ENCODE measurements around the gene SCOC.

DNA sequence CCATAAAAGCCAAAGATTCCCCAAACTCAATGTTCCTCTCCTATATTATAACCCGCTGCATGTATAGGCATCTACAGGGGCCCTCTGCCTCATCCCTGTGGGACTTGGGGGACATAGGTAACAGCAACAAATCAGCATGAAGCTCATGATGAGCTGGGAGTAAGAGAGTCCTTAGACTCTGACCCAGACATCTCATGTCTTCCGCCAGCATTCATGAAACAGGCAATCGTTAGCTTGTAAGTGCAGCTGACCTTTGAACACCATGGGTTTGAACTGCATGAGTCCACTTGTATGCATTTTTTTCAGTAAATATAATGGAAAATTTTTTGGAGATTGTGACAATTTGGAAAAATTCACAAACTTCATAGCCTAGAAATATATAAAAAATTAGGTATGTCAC, 10.4 kb upstream of the SCOC start:
- TF ChIP-seq CTCF (IDR thresholded peaks at IDR 0.05) (no peak), EZH2phosphoT487 (IDR thresholded peaks at IDR 0.05) (no peak), EZH2 (IDR thresholded peaks at IDR 0.05) (no peak)

Data from neural progenitor cell (in vitro differentiated cells).